IMR-90 (cell line): Measurements from ENCODE around the gene GRM8. TPM values are rescaled to one million over a fixed set of nuclear protein-coding genes. Genes with fewer than 3 reads are reported as not detected.

ENCODE experiments used
- ATAC-seq: fragments of 200-7000 bp; cut with Tn5 transposase; 2 replicates; pipeline ENCODE4 v1.9.1; 2020; ENCODE audit warnings: low read depth, mild to moderate bottlenecking, moderate library complexity
- BruUV-seq: library from RNA; stranded (reverse); fragments of 400-500 nt; replicated peaks from 2 replicates; lab custom pipeline; 2021; lab: Mats Ljungman, UMichigan
- CTCF ChIA-PET: fragments of 300-600 bp; formaldehyde crosslinking; extraction: SDS; loops from one replicate; lab custom pipeline; 2021; ENCODE audit warnings: antibody characterized with exemption; lab: Yijun Ruan, JAX
- POLR2A ChIA-PET: fragments of 300-600 bp; sonication (Branson Sonifier 250); formaldehyde crosslinking; loops from one replicate; lab custom pipeline; 2022; ENCODE audit warnings: antibody characterized with exemption; ENCODE audit not compliant: unreplicated experiment; lab: Charles Lee
- DNase-seq: peaks from one replicate; pipeline ENCODE4 v3.0.0; 2013
- H2AFZ ChIP-seq: replicated peaks from 2 replicates; pipeline ENCODE3; 2013; ENCODE audit warnings: low read length, mild to moderate bottlenecking; ENCODE audit not compliant: poor library complexity
- H2AK5ac ChIP-seq: 2 replicates; pipeline ENCODE4 v1.6.1; 2013; ENCODE audit warnings: low read depth, low read length, inconsistent platforms
- H2AK9ac ChIP-seq: replicated peaks from 2 replicates; pipeline ENCODE3; 2013; ENCODE audit warnings: mild to moderate bottlenecking, low read depth, low read length, moderate library complexity; ENCODE audit not compliant: poor library complexity
- H2BK120ac ChIP-seq: 2 replicates; pipeline ENCODE4 v1.6.1; 2013; ENCODE audit warnings: low read depth, low read length, inconsistent platforms
- H2BK15ac ChIP-seq: 3 replicates; pipeline ENCODE4 v1.6.1; 2013; ENCODE audit warnings: low read depth, low read length, inconsistent platforms
- H2BK20ac ChIP-seq: 2 replicates; pipeline ENCODE4 v1.6.1; 2013; ENCODE audit warnings: low read depth, mild to moderate bottlenecking, inconsistent platforms, low read length, moderate library complexity
- H2BK5ac ChIP-seq: 2 replicates; pipeline ENCODE4 v1.6.1; 2013; ENCODE audit warnings: mild to moderate bottlenecking, low read depth, low read length, inconsistent platforms; ENCODE audit not compliant: poor library complexity, severe bottlenecking
- H3K14ac ChIP-seq: replicated peaks from 2 replicates; pipeline ENCODE4 v1.6.1; 2013; ENCODE audit warnings: low read depth, low read length, inconsistent platforms
- H3K18ac ChIP-seq: 2 replicates; pipeline ENCODE4 v1.6.1; 2013; ENCODE audit warnings: low read depth, low read length, control low read depth
- H3K23ac ChIP-seq: 2 replicates; pipeline ENCODE4 v1.6.1; 2013; ENCODE audit warnings: low read depth, low read length, inconsistent platforms
- H3K27ac ChIP-seq: 2 replicates; pipeline ENCODE4 v1.5.1; 2013; ENCODE audit warnings: mild to moderate bottlenecking, control low read depth, low read length; ENCODE audit not compliant: insufficient read depth
- H3K27me3 ChIP-seq: 2 replicates; pipeline ENCODE4 v1.6.1; 2013; ENCODE audit warnings: low read length; ENCODE audit not compliant: control insufficient read depth, insufficient read depth
- H3K36me3 ChIP-seq: 2 replicates; pipeline ENCODE4 v1.6.1; 2013; ENCODE audit warnings: low read length, mixed read lengths; ENCODE audit not compliant: control insufficient read depth, insufficient read depth
- H3K4ac ChIP-seq: 2 replicates; pipeline ENCODE4 v1.6.1; 2013; ENCODE audit warnings: low read depth, low read length, inconsistent platforms
- H3K4me1 ChIP-seq: 2 replicates; pipeline ENCODE4 v1.6.1; 2013; ENCODE audit warnings: low read length, mixed read lengths; ENCODE audit not compliant: control insufficient read depth, insufficient read depth
- H3K4me2 ChIP-seq: 2 replicates; pipeline ENCODE4 v1.6.1; 2013; ENCODE audit warnings: low read depth, mild to moderate bottlenecking, control low read depth, low read length, moderate library complexity
- H3K4me3 ChIP-seq: 2 replicates; pipeline ENCODE4 v1.5.1; 2013; ENCODE audit warnings: low read depth, mild to moderate bottlenecking, control low read depth, low read length, moderate library complexity; ENCODE audit not compliant: insufficient read depth
- H3K56ac ChIP-seq: 2 replicates; pipeline ENCODE4 v1.6.1; 2013; ENCODE audit warnings: low read length, inconsistent platforms; ENCODE audit not compliant: insufficient read depth; ENCODE audit errors: extremely low read depth
- H3K79me1 ChIP-seq, 2 experiments: 2 replicates each; pipeline ENCODE4 v1.6.1; 2013; ENCODE audit warnings: low read length in 2 of 2, inconsistent platforms in 1 of 2, low read depth in 1 of 2
- H3K9ac ChIP-seq: 2 replicates; pipeline ENCODE4 v1.6.1; 2013; ENCODE audit warnings: low read depth, low read length, control low read depth
- H3K9me1 ChIP-seq: 2 replicates; pipeline ENCODE4 v1.6.1; 2013; ENCODE audit warnings: low read length, inconsistent platforms; ENCODE audit not compliant: insufficient read depth
- H3K9me3 ChIP-seq: 2 replicates; pipeline ENCODE4 v1.6.1; 2013; ENCODE audit warnings: low read length; ENCODE audit not compliant: control insufficient read depth, insufficient read depth
- H4K20me1 ChIP-seq: 2 replicates; pipeline ENCODE4 v1.6.1; 2013; ENCODE audit warnings: low read length, inconsistent platforms; ENCODE audit not compliant: insufficient read depth
- H4K5ac ChIP-seq: 2 replicates; pipeline ENCODE4 v1.6.1; 2013; ENCODE audit warnings: mild to moderate bottlenecking, low read depth, low read length, control low read depth
- H4K8ac ChIP-seq, 2 experiments: 2 replicates each; pipeline ENCODE4 v1.6.1; 2013; ENCODE audit warnings: low read depth in 2 of 2, low read length in 2 of 2, control low read depth in 1 of 2, inconsistent platforms in 1 of 2
- H4K91ac ChIP-seq: 2 replicates; pipeline ENCODE4 v1.6.1; 2013; ENCODE audit warnings: low read depth, low read length, inconsistent platforms; ENCODE audit not compliant: insufficient read depth
- BHLHE40 ChIP-seq: fragments of 150-350 bp; IDR thresholded peaks from 2 replicates; pipeline ENCODE4 v1.6.1; 2016; ENCODE audit warnings: mild to moderate bottlenecking, low read depth, low read length
- CEBPB ChIP-seq: IDR thresholded peaks from 2 replicates; pipeline ENCODE4 v1.6.1; 2012; ENCODE audit warnings: low read depth, low read length, improper control_type of control experiment
- CTCF ChIP-seq: conservative IDR thresholded peaks from 2 replicates; pipeline ENCODE4 v1.5.1; 2012; ENCODE audit warnings: mild to moderate bottlenecking, low read depth, low read length, improper control_type of control experiment
- FOS ChIP-seq: fragments of 150-350 bp; IDR thresholded peaks from 2 replicates; pipeline ENCODE4 v1.6.1; 2016; ENCODE audit warnings: low read depth, low read length
- MAFK ChIP-seq: IDR thresholded peaks from 2 replicates; pipeline ENCODE4 v1.6.1; 2012; ENCODE audit warnings: low read depth, low read length, improper control_type of control experiment
- MAZ ChIP-seq: IDR thresholded peaks from 2 replicates; pipeline ENCODE4 v1.6.1; 2012; ENCODE audit warnings: low read depth, mild to moderate bottlenecking, low read length, improper control_type of control experiment, moderate library complexity, borderline replicate concordance
- MXI1 ChIP-seq: IDR thresholded peaks from 2 replicates; pipeline ENCODE4 v1.6.1; 2012; ENCODE audit warnings: low read depth, mild to moderate bottlenecking, low read length, moderate library complexity, borderline replicate concordance
- NFE2L2 ChIP-seq: fragments of 150-350 bp; IDR thresholded peaks from 2 replicates; pipeline ENCODE4 v1.6.1; 2016; ENCODE audit warnings: low read depth, mild to moderate bottlenecking, low read length
- POLR2A ChIP-seq: IDR thresholded peaks from 2 replicates; pipeline ENCODE4 v1.6.1; 2012; ENCODE audit warnings: mild to moderate bottlenecking, low read depth, low read length
- SMC3 ChIP-seq: fragments of 150-350 bp; IDR thresholded peaks from 2 replicates; pipeline ENCODE4 v1.6.1; 2016; ENCODE audit warnings: low read depth, mild to moderate bottlenecking, antibody characterized with exemption, low read length, moderate library complexity
- WGBS, 2 experiments: methylation state at CpG; one replicate each; pipeline versions ENCODE4 v1.1.5 to v1.1.7; 2013; ENCODE audit warnings: missing lambda C conversion rate in 2 of 2; ENCODE audit not compliant: insufficient read length in 1 of 2; ENCODE audit errors: extremely low coverage in 2 of 2; 5-methylcytosine and 5-hydroxymethylcytosine counted together
- dilution Hi-C: fragments of 300-500 bp; cut with HindIII; formaldehyde crosslinking; loops from one replicate; pipeline ENCODE4 v1.14.3; 2018; ENCODE audit warnings: low sequenced_read_pairs; ENCODE audit not compliant: unreplicated experiment
- in situ Hi-C: fragments of 300-500 bp; cut with MboI; formaldehyde crosslinking; loops from 3 replicates; pipeline ENCODE4 v1.14.3; 2019; ENCODE audit warnings: low sequenced_read_pairs, inconsistent platforms, mixed read lengths
- intact Hi-C: fragments of 100-400 bp; cut with micrococcal nuclease; formaldehyde crosslinking; loops from 2 replicates; pipeline ENCODE4 v1.10.0; 2022
- polyA plus RNA-seq, 3 experiments: library from polyadenylated mRNA; depleted of rRNA; stranded (reverse); fragments of >200 nt; gene quantifications; 2 replicates each; pipeline ENCODE4 v1.2.3, GENCODE V29; 2012; ENCODE audit warnings: low replicate concordance in 1 of 3
- total RNA-seq: library from RNA; depleted of rRNA; stranded (reverse); fragments of >200 nt; gene quantifications from 2 replicates; pipeline ENCODE4 v1.2.3, GENCODE V29; 2012
- TF ChIP-seq, protein P1 (sequence below): fragments of 150-350 bp; IDR thresholded peaks from 2 replicates; pipeline ENCODE4 v1.6.1; 2016; ENCODE audit warnings: low read depth, mild to moderate bottlenecking, low read length, moderate library complexity, borderline replicate concordance

Gene GRM8
- total and polyA plus RNA-seq, 2 of the 4 experiments (the other 2 are of a cell fraction): not detected

DNA sequence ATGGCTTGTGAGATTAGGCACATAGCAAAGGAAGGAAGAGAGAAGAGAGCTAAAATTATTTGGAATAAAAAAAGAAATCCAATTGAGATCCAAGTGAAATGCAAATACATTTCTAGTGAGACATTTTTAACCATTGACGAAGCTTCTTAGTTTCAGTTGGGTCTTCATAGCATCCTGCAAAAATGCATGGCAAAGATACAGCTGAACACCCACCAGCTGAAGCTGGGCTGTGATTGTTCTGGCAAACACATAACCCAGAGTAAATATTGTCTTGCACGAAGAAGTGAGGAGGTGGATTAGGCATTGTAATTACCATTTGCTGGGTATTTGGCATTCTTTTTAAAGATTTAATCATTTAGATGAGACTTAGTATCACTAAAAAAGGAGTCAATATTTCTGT is 409.4 kb downstream of the GRM8 start:
- no TSS peak for BruUV-seq
- Histone ChIP-seq H4K20me1 (no peaks in the 10 kb centered on the region), H2BK5ac (no peak overlapping the region), H3K27ac (no peak overlapping the region), H2BK15ac (no peak overlapping the region), H2AK9ac (no peak overlapping the region), H3K27me3 (no peaks in the 10 kb centered on the region), H2AK5ac (no peak overlapping the region), H3K56ac (no peak overlapping the region), H3K18ac (no peak overlapping the region), H2BK120ac (no peak overlapping the region), H4K5ac (no peak overlapping the region), H3K4me3 (no peak overlapping the region), H3K4ac (no peak overlapping the region), H2AFZ (no peak overlapping the region), H3K9ac (no peak overlapping the region), H4K91ac (no peak overlapping the region), H3K36me3 (no peaks in the 10 kb centered on the region), H3K79me1 (no peaks in the 10 kb centered on the region), H3K9me3 (peaks cover 6% of the 10 kb centered on the region), H3K4me2 (no peak overlapping the region), H3K23ac (no peak overlapping the region), H2BK20ac (no peak overlapping the region), H3K9me1 (no peaks in the 10 kb centered on the region), H3K4me1 (no peaks in the 10 kb centered on the region), H4K8ac (no peak overlapping the region), H3K14ac (no peak overlapping the region)
- CTCF ChIA-PET: no interaction called here
- dilution Hi-C loops: no loop called here
- in situ Hi-C loops: no loop called here
- intact Hi-C loops: no loop called here
- TF ChIP-seq NFE2L2 (no peak), MAZ (no peak), POLR2A (no peak), CEBPB (no peak), BHLHE40 (no peak), CTCF (no peak), SMC3 (no peak), FOS (no peak), MAFK (no peak), MXI1 (no peak)
- TF ChIP-seq, protein P1, sequence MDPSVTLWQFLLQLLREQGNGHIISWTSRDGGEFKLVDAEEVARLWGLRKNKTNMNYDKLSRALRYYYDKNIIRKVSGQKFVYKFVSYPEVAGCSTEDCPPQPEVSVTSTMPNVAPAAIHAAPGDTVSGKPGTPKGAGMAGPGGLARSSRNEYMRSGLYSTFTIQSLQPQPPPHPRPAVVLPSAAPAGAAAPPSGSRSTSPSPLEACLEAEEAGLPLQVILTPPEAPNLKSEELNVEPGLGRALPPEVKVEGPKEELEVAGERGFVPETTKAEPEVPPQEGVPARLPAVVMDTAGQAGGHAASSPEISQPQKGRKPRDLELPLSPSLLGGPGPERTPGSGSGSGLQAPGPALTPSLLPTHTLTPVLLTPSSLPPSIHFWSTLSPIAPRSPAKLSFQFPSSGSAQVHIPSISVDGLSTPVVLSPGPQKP: no peak
- ATAC-seq (no peak), DNase-seq (no peak)
- no CpG with 5 or more reads among the region's 2 CpGs for WGBS, 2 experiments
- POLR2A ChIA-PET: no interaction called here
